SHP77 (cell line): ENCODE measurements around the gene INPP5A.
"Not testable (repeated sequence)": the region's sequence is repeated elsewhere in the genome, so short reads cannot be mapped to it uniquely, and the experiment has no call there.

Experiments used
- DNase-seq, 2 experiments: peaks; one replicate each; lab custom pipeline; 2025; lab: John Stamatoyannopoulos, UW

Gene INPP5A

DNA sequence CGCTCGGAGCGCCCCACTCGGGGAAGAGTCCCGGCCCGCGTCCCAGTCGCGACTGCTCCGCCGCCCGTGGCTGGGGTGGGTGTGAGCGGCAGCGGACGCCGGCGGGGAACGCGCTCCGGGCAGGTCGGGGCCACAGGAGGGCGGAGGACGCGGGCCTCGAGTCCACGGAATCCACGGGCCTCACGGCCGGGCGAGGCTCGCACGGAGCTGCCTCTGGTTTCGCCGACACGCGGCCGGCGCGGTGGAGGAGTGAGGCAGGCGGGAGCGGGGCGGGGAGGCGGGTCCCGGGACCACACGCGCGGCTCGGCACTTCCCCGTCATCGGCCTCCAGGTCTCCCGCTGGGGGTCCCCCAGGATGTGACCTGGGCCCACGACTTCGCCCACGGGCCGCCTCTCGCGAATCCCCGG, 248.9 kb downstream of the INPP5A start:
- DNase-seq, result no peak

DNA sequence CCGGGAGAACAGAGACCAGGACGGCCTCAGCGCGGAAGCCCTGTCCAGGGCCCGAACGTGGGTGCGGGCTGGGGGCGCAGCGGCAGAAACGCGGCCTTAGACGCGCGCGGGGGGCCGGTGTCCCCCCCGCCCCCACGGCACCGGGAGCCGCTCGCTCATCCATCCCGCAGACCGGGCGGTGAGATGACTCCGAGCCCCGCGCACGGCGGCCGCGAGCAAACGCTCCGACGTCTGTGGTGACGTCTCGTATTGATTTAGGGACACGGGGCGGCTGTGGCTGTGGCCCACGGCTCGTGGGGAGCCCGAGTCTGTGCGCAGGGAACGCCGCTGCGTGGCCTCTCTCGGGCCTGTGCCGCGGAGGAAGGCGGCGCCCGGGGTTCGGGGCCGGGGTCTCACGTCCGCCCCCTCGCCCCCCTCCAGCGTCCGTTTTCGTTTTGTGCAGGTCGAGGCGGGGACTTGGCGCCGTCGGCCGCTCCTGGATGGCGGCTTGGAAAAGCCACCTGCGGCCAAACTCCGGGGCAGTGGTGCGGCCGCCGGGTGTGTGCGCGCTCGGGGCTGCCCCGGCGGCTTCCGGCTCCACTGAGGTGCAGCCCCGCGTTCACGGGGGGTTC, 249.4 kb downstream of the INPP5A start:
- DNase-seq, result no peak

DNA sequence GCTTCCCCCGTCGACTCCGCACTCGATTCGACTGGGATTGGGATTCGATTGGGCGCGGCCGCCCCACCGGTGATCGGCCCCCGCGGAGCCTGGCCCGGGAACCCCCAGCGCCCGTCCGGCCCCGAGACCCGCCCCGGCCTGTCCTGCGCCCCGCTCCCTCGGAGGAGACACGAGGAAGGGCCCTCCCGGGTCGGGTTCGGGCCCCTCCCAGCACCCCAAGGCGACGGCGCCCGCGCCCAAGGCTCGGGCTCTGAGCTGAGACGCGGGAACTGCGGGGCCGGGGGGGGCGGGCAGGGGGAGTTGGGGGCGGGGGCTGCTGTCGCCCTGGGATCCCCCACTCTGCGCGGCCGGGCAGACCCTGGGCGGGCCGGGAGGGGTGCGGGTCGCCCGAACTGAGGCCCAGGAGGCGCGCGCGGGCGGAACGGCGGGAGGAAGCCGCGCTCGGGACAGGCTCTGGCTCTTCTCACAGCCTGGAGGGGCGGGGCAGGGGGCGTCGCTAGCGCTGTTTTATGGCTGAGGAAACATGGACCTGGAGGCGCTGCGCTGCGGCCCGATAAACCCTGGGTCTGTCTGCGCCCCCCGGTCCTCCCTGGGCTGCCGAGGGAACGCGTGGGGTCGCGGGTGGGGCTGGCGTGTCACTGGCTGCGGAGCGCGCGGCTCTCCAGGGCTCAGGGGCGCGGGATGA, 250.1 kb downstream of the INPP5A start:
- DNase-seq, result no peak

DNA sequence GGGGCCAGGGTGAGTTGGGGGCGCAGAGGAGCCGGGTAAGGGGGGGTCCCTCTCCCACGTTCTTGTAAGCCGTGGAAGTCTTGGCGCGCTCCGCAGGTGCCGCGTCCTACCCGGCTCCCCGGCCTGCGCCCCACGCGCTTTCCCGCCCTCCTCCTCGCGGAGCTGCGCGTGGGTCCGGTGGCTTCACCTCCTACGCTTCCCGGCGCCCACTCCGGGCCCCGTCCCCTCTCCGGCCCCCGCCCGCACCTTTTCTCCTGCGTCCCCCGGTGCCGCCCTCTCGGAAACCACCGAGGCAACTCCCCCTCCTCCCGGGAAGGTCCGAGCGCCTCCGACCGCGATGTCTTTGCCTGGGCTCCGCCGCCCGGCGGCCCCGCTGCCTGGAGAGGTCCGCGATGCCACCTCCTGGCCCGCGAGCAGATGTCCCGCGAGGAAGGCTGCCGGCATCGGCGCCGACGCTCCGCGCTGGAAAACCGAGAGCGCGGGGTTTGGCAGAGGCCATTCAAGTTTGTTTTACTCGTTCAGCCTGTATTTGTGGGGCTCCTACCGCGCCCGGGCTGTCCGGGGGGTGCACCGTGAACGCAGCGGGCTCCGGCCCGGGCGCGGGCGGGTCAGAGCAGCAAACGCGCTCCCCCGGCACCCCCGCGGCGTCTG, 250.7 kb downstream of the INPP5A start:
- no peak for DNase-seq

DNA sequence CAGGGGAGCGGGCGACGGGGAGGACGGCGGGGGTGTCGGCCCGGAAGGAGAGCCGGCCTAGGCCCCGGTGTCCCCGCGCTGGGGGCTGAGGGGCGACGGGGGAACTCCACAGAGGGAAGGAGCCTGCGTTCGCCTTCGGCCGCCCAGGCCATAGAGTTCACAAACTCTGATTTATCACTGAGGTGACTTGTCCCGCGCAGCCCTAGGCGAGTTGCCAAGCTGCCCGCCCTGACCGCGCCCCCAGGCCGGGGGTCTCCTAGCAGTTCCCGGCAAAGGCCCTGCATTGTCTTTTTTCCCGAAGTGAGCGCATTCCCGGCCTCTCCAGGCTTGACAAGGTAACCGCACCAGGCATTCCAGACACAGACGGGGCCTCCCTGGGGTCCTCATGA, 251.2 kb downstream of the INPP5A start:
- DNase-seq, result no peak

DNA sequence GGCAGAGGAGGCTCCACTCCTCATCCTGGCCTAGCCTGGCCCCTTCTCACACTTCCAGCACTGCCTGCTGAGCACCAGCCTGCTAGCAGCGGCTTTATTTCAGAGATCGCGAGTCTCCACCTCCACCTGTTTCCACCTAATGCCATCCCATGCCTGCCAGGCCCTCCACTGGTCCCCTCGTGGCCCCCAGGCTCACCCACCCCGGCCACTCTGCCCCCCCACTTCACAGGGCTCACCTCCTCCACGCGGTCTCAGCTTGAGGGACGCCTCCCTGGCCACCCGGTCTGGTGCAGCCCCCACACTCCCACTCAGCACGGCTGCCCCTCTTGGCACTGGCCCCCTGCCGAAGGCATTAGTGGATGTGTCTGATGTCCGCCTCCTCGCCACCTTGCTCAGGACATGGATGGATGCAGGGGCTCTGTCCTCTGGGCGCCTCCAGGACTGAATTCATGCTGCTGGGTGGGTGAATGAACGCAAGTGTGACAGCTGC, 252.1 kb downstream of the INPP5A start:
- no peak for DNase-seq

DNA sequence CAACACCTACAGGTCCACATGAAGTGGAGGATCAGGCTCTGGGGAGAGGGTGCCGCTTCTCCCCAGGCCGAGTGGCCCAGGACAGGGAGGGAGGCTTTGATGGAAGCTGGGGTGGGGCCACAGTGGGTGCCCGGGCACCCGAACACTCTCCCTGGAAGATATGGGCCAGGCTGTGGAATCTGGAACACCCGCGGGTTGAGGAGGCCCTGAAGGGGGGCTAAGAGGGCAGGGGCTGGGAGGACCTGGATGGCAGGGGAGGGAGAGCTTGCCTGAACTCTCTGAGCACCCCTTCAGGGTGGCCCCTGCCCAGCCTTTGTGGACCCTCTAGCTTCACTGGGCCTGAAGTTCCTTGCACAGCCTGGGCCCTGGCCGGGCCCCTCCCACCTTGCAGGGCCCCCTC, 252.9 kb downstream of the INPP5A start:
- DNase-seq, result no peak

DNA sequence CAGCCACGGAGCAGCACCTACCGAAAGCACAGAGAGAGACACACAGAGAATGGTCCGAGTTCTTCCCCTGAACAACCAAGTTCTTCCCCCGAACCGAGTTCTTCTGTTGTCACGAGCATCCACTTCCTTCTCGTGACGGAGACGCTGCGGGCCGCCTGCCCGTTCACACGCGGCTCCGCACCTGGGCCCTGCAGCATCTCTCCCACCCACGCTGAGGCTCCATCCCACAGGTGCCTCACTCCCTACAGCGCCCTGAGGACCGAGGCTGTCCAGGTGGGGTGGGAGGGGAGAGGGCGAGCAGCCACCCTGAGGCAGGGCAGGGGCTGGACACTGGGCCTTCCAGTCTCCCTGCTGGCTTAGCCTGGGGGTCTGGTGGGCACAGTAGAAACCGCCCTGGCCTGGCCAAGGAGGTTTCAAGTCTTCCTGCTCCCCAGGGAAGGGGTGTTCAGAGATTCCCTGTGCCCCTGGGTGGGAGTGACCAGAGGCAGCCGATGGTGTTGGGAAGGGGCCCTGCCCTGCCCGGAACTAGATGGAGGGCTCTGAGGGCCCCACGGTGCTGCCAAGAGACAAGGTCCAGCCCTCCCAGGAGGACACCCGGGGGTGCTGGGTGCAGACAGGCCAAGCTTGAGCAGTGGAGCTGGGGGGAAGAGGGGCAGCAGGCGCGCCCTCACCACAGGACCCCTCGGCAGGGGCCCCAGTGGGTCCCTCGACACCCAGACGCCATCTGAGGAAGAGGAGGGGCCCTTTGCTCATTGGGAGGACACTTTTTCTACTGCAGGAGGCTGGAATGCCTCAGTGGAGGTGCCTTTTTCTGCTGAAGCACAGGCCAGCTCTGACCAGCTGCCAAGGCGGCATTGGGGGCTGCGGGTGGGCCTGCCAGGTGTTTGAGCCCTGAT, 253.6 kb downstream of the INPP5A start:
- no peak for DNase-seq

DNA sequence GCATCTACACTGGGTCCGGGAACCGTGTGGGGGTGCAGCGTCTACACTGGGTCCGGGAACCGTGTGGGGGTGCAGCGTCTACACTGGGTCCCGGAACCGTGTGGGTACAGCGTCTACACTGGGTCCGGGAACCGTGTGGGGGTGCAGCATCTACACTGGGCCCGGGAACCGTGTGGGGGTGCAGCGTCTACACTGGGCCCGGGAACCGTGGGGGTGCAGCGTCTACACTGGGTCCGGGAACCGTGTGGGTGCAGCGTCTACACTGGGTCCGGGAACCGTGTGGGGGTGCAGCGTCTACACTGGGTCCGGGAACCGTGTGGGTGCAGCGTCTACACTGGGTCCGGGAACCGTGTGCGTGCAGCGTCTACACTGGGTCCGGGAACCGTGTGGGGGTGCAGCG, 254.5 kb downstream of the INPP5A start:
- not testable (repeated sequence) for DNase-seq

DNA sequence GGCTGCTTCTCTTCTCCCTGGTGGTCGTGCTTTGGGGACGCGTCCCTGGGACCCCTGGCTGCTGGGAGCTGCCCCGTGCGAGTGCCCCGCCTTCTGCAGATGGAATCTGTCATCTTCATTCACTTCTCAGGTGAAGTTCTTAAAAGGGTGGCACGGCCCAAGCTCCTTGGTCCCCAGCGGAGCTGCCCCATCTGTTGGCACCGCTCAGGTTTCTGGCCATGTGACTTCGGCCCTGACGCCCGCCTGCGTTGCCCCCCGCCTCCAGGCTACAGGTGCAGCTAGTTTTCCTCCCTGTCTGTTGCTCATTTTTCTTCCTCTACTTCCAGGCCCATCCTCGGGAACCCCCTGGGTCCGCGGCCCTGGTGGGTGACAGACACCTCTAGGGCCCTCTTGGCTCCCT, 255.2 kb downstream of the INPP5A start:
- DNase-seq, result no peak

DNA sequence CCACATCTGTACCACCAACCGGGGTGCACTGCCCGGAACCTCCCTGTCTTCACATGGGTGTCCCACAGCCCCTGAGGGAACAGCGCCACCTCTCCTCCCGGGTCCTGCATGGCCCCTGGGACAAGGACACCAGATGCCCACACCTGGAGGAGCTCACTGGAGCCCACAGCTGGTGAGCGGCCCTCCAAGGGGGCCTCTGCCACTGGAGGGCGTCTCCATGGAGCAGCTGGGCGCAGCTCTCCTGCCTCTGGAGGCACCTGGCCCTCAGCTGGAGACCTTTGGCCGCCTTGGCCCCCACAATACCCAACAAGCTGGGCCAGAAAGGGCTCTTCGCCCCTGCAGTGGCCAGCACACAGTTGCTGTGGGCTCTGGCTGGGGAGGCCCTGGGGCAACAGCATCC, 255.6 kb downstream of the INPP5A start:
- DNase-seq, result no peak

DNA sequence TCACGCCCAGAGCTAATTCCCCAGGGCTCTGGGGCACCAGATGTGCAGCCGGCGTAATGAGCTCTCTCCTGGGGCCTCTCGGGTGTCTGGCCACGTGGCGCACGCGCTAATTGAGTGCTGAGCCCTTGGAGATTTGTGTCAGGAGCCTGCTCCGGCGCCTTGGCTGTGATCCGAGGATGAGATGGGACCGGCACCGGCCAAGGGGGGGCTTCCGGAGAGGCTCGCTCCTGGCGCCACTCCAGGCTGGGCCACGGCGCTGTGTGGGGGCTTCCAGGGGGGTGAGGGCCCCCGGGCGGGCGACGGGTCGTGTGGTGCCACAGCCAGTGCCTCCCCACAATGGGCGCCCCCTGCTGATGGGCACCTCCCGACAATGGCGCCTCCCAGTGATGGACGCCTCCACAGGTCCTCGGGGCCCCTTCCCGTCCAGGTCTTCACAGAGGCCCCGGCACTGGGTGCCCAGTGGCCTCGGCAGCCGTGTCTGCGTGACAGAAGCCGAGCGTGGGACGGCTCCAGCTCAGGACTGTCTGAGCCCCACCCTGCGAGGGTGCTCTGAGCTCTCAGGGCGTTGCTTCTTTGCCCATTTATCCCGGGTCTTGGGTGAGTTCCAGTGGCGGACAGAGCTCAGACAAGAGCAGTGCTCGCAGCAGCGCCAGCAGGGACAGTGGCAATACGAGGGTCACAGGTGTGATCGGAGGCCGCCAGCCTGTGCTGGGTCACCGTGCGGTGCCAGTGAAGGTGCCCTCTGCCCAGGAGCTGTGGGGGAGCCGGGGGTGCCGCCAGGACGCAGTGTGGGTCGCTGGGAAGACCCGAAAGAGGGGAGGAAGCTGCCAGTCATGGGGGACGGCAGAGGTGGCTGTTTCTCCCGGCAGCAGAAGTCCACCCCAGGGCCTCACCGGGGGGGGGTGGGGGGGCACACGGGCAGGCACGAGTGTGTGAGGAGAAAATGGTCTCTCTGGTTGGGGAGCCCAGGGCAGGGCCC, 256.6 kb downstream of the INPP5A start:
- DNase-seq, result no peak

DNA sequence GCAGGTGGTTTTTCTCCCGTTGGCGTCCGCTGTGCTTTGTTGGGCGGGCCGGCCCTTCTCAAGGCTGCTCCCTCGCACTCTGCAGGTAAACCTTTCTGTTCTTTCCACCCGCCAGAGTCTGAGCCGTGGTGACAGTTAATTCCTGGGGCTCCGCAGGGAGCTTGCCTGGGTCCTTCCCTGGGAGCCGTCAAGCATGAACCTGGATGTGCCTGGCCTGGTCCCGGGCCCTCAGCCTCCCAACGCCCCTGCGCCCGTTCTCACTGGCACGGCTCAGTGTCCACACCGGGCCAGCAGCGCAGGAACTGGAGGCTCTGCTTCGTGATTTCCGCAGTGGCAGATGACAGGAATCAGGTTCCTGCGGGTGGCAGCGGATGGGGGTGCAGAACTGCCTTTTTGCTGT, 259.3 kb downstream of the INPP5A start:
- no peak for DNase-seq

DNA sequence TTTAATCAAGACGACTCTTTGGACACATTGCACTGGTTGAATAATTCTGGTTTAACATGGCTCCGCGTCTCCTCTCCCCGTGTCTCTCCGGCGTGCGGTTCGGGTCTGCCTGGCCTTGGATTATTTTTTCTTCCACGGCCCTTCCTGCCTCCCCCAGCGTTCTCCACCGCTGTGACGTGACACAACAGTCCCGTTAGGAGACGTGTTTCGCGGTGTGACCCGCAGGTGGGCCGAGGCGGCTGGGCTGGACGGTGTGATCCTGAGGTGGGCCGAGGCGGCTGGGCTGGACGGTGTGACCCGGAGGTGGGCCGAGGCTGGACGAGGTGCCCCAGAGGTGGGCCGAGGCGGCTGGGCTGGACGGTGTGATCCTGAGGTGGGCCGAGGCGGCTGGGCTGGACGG, 260.4 kb downstream of the INPP5A start:
- DNase-seq, result not testable (repeated sequence)

DNA sequence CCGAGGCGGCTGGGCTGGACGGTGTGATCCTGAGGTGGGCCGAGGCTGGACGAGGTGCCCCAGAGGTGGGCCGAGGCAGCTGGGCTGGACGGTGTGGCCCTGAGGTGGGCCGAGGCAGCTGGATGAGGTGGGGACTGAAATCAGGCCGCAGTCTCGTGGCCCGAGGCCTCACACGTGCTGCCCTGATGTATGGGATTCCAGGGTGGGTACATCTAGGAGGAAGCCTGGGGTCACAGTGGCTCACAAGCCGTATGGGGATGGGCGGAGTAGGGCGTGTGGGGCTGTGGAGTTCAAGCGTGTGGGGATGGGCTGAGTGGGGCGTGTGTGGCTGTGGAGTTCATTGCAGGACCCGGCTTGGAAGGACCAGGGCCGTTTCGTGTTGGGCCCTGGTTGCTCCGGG, 260.8 kb downstream of the INPP5A start:
- no peak for DNase-seq

DNA sequence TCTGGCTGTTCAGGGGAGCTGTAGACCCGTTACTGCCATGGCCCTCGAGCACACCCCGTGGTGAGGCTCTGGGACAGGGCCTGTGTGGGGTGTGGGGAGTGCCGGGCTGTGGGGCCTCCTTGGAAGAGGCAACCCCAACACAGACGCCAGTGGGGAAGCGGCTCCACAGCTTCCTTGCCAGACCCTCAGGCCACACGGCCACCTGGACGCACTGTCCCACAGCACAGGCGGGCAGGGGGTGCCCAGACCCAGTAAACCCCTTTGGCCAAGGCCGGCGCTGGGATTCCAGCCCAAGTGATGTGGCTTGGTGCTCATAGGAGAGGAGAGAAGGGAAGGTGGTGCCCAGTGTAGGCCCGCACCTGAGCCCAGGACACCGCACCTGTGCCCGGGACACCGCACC, 261.3 kb downstream of the INPP5A start:
- DNase-seq, result no peak

DNA sequence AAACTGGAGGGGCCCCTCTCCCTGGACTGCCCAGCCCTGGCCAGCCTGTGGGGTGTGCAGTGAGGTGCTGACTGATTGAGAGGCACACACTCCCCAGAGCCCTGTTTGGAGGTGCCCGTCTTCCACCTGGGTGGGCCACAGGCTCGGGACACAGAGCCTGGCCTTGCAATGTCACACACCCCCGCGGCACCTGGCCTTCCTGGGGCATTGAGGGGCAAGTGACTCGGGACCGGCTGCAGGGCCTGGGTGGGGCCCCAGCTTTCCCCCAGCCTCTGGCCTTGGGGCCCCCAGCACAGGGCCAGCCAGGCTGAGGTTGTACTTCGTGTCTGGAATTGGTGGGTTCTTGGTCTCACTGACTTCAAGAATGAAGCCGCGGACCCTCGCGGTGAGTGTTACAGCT, 262.3 kb downstream of the INPP5A start:
- no peak for DNase-seq

DNA sequence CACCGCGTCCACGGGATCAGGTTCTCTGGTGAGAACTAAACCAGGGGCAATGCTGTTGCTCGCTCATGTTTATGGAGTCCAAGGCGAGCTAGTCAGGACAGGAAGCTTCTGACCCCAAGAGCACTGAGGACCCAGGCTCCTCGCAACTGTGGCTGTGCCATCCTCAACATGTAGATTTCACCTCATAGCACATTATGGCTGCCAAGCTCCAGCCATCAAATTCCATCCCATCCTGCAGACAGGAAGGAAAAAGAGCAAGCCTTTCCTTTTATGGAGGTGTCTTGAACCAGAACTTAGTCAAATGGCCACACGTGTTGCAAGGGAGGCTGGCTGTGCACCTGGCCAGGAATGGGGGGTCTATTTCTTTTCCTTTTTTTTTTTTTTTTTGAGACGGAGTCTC, 264.5 kb downstream of the INPP5A start:
- no peak for DNase-seq

DNA sequence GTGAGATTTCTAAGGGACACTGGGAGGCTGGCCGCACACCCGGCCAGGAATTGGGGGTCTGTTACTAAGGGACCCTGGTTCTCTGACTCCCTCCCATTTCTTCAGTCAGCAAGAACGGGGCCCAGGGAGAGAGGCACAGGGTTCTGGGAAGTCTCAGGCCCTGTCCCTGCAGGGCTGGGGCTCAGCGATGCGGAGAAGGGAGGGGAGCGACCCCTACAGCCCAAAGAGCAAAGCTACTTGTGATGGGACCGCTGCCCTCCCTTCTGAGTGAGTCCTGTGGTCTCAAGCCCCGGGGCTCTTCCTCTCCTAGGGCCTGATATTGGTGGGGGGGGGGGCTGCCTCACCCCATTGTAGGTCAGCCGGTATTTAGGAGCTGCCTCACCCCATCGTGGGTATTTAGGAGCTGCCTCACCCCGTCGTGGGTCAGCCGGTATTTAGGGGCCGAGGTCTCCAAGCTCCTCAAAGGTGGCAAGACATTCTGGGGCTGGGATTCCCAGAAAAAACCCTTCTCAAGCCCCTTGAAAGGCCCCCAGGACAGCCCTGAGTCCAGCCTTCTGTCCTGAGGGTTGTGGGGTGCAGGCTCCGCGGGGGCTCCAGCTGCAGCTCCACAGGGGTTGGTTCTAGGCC, 265.2 kb downstream of the INPP5A start:
- no peak for DNase-seq

DNA sequence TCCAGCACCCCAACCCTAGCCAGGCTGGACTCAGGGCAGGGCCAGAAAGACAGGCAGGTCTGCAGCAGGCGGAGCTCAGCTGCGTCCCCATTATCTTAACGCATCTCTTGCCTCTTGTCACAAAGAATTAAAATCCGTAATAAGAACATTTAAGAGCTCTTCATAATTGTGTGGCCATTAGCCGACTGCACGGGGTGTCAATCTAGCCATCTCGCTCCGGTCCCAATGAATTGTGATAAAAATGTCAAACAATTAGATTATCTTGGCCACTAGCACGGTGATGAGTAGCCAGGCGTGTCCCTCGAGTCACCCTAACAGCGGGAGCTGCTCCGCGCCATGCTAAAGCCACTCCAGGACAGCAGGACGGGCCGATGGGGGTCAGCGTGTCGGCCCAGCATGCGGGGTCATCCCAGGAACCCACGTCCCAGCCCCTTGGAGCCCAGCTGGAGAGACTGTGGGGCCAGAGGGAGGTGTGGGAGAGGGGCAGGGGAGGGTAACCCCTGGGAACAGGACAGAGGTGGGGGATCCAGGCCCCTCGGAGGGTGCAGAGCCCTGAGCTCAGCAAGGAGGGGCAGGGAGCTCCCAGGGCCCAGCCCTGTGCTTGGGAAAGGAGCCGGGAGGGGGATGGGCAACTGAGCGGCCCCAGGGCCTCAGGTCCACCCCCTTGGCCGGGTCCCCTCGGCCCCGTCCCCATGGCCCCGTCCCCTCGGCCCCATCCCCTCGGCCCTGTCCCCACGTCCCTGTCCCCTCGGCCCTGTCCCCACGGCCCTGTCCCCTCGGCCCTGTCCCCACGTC, 266.0 kb downstream of the INPP5A start:
- no peak for DNase-seq
